GM21515 (cell line): ENCODE data around the gene LEAP2.

Experiments used
- ATAC-seq: cut with Tn5 transposase; IDR thresholded peaks from one replicate; pipeline ENCODE4 v1.9.1; 2021; ENCODE audit not compliant: unreplicated experiment

The LEAP2 gene

GRCh38 chr5:132873119-132873929 lies at the start of gene LEAP2:
Gene LEAP2 (plus strand): TSS chr5:132873668. CDS start chr5:132873695, 27 bp downstream.
- ATAC-seq, result no peak

- ATAC-seq, result no peak
Measured at GRCh38 chr5:132824426-132824825, 49.0 kb upstream of the LEAP2 start.

GRCh38 chr5:132825033-132825833 lies 48.2 kb upstream of the LEAP2 start:
- ATAC-seq, result no peak

GRCh38 chr5:132825834-132826391 lies 47.6 kb upstream of the LEAP2 start:
- no peak for ATAC-seq

- no peak for ATAC-seq
Measured at GRCh38 chr5:132826424-132827082, 46.9 kb upstream of the LEAP2 start.

GRCh38 chr5:132827943-132828673 lies 45.4 kb upstream of the LEAP2 start:
- no peak for ATAC-seq

GRCh38 chr5:132828846-132829494 lies 44.5 kb upstream of the LEAP2 start:
- no peak for ATAC-seq

GRCh38 chr5:132829742-132830435 lies 43.6 kb upstream of the LEAP2 start:
- ATAC-seq, result peak; percentile 80

GRCh38 chr5:132830436-132831094 lies 42.9 kb upstream of the LEAP2 start, which contains the start of gene SHROOM1:
Gene SHROOM1 (minus strand): TSS chr5:132830647. CDS start chr5:132826140, 4,507 bp downstream.
- peak; percentile 72 for ATAC-seq

GRCh38 chr5:132831095-132831860 lies 42.2 kb upstream of the LEAP2 start:
- ATAC-seq, result no peak

GRCh38 chr5:132832612-132833011 lies 40.9 kb upstream of the LEAP2 start:
- ATAC-seq, result no peak

- no peak for ATAC-seq
Measured at GRCh38 chr5:132834057-132834456, 39.4 kb upstream of the LEAP2 start.

- ATAC-seq, result no peak
Measured at GRCh38 chr5:132836852-132837251, 36.6 kb upstream of the LEAP2 start.

- ATAC-seq, result no peak
Measured at GRCh38 chr5:132837868-132838267, 35.6 kb upstream of the LEAP2 start.

GRCh38 chr5:132838516-132839282 lies 34.8 kb upstream of the LEAP2 start:
- no peak for ATAC-seq

- ATAC-seq, result no peak
Measured at GRCh38 chr5:132839426-132840301, 33.8 kb upstream of the LEAP2 start.
